Hematopoietic multipotent progenitor cell treated with erythropoietin and hydrocortisone succinate and interleukin-3 and kit ligand, for 15 days (in vitro differentiated cells): ENCODE measurements around the gene LIPC.

Experiments
- DNase-seq: peaks from one replicate; pipeline ENCODE4 v3.0.0-alpha.2; 2015; ENCODE audit warnings: low spot score

The LIPC gene

DNA sequence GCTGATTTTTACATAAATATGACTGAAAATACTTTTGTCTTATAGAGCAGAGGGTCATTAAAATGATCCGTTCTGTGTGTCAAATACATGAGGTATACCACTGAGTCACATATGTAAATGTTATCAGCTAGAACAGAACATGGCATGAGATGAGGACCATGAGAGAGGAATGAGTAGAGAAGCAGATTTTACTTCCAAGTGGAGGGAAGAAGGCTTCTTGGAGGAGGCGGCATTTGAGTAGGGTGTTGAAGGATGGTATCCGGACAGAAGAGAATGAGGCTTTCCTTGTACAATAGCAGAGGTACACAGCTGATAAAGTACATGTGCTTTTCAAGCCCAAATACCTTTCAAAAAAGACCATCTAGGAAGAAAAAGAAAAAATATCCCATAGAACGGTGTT, 4.8 kb downstream of the LIPC start:
- no peak for DNase-seq

DNA sequence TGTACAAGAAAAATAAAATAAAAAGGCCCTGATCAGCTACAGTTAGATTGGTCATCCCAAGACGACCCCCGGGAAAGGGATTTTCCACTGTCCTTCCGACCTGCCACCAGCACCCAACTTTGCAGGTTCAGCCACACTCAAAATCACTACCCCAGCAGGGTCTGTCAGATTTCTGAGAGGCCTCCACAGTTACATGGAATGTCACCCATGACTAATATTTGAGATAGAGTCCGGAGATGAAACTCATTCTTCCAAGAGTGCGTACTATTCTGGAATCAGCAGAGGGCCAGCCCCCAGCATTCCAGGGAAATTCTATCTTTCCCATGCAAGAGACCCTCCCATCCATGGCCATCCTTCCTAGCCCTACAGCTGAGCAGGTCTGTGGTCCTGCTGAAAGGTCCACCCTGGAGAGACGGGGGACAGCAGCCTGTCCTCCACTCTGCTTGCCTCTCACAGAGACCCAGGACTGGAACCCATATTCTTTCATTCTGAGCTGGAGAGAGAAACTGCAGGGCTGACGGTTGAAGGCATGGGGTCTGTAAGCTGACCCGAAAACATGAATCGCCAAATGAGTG, 5.8 kb downstream of the LIPC start:
- DNase-seq: no peak

DNA sequence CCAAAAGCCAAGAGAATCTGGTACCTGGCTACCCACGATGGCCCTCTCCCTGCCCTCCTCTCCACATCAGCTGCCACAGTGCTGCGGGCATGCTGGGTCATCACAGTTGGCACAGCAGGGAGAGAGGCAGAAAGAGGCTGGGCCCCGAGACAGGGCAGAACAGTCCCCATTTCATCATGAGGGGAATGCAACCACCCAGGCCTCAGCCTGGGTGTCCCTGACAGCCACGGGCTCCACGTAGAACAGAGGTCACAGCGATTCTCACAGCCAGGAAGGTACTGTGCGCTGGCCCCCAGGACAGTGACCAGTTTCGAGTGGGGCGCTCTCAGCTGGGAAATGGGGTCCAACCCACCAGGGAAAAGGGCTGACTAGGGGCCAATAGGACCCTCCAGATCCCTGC, 6.3 kb downstream of the LIPC start:
- DNase-seq: no peak

DNA sequence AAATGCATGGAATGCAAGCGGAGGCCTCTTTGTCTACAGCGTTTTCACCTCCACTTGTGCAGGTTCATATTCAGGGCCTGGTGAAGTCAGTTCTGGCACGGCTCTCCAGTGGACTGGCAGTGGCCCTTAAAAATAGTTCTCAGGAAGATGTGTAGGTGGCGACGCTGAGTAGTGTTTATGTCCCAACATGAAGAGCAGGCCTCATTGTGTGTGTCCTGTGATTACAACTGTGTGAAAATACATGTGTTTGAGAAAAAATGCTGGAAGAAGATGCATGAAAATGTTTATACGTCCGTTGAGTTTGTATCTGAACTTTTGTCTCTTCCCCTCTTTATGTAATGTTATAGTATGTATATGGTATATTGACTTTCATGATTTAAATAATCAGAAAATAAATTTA, 7.2 kb downstream of the LIPC start:
- DNase-seq: peak; percentile 4

DNA sequence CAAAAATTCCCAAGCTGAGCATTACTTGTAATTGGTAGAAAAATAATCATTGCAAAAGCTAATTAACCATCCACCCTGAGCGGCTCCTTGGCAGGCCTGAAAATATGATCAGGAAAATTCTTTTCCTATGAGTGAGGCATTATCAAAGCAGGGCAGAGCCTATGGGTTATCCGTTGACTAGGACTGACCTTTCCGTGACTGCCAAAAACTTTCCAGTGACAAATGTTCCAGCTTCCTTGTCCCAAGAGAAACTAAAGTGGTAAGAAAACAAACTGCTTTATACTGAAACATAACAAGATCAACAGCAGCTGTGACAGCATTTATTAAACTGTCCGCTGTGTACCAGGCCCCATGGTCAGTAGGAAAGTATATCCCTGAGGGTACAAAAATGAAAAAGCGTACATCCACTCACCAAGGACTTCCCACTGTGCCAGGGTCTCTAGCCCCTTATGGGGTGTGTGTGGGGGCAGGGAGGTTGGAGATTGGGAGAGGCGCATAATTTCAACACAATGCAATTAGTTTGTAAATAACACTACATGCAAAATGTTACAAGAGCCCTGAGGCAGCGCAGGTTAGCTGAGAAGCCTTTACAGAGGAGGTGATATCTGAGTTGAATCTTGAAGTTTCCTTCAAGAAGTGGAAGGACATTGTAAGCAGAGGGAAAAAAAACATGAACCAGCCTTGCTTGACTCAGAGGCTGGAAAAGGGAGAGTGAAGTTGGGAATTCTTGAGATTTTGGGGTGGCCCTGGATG, 8.5 kb downstream of the LIPC start:
- DNase-seq: no peak

DNA sequence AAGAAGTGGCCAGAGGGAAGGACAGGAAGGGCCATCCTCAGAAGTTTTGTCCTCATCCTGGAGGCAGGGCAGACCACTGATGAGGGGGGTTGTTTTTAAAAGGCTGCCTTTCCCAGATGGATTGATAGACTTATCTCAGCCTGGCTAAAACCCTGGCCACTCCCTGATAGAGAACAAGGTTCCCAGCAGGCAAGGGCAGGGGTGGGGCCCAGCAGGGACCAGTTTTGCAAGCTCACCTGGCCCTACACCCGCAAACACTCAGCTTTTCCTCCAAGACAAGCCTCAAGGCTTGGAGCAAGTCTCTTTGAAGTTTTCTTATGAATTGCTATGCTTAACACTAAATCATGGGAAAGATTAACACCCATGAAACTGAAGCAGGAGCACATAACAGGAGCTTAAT, 9.1 kb downstream of the LIPC start:
- DNase-seq: no peak

DNA sequence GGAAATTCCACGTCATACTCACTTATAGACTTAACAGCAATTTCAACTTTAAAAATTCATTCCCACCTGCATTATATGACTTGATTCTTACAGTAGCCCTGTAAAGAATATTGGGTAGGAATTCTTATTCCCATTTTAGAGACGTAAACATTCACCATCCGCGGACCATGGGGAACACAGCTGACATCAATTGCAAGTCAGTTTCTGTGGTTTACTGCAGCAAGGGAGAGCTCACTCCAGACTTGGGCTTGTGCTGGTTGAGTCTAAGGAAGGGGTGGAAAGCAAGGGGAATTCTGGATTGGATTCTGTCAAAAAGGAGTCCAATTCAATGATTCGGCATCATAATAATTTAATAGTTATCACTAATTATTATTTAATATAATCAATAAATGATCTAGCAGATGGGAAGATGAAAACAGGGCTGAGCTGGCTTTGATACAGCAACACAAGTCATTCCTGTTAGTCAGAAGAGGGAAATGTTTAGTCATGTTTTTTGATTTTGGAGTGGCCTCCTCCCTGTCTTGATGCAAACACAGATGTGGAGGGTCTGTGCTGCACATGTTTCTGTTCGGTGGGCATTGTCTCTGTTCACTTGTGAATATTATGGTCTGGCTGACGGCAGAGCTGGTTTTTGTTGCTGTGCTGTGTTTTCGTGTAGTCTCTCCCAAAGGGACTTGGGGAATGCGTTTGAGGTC, 9.7 kb downstream of the LIPC start:
- no peak for DNase-seq

DNA sequence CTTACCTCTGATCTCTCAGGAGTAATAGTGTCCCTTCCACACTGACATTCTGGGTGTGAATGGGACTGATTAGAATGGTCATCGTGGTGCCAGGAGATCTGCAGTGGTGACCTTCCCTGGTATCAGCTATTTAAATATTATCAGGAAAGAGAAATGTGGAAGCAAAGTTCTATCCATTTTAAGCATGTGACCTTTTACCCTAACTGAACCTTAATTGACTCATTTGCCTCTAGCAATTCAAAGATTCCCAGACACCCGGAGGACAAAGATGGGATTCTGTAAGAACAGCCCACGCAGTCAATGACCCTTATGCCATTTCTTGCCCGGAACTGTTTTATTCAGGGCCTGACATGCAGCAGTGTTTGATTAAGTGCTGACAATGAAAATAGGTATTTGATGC, 10.3 kb downstream of the LIPC start:
- DNase-seq: no peak

DNA sequence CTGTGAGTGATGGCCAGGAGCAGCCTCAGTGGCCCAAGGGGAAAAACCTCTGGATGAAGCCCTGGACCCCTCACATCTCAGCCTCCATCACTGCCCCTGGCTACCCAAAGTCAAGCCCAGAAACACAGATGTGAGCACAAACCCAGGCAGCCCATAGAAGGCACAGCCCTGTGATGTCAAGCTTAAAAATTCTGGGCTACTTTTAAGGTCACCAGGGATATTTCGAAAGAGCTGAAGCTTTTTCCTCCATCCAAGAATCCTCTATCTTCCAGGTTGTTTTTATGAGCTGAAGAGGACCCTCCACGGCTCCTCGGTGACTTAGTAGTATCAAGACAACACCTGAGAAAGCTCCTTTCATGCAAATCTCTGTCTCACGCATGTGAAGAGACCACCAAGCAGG, 11.5 kb downstream of the LIPC start:
- DNase-seq: no peak

DNA sequence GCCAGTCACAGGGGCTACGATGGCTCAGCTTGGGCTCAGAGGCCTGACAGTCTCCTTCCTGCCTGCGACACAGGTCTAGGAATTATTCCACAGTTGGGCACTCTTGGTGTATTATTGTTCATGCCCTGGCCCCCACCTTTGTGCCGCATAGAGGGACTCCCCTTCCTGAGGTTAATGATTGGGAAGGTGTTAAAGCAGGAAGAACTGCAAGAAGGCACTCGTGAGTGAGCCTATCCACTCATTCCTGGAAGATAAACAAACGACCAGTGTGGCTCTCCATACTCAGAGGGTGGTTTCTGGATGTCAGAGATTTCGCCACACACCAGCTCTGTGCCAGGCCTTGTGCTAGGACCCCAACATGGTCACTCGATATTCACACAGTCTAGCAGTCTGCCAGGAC, 12.3 kb downstream of the LIPC start:
- DNase-seq: no peak

DNA sequence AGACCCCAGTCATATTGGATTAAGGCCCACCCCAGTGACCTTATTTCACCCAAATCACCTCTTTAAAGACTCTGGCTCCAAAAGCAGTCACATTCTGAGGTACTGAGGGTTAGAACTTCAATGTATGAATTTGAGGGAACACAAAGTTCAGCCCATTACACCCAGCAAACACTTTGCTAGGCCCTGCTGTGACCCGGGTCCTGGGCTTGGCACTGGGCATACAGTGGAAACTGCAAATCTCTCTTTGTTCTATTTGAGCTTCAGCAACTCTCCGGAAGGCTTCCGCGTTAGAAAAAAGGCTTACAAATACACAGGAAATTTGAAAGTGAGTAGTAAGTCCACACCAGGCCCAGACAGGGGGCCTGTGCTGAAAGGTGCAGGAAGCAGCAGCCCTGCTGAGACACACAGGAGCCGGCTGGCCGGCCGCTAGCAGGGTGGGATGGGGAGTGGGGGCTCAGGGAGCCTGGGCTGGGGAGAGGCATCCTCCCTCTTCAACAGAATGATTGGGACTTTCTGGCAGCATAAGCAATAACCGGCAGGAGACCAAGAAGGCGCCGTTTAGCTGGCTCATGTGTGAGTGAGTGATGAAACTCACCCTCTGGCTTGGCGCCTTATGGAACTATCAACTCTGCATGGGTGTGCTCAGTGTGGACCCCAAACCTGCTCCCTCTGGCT, 13.0 kb downstream of the LIPC start:
- no peak for DNase-seq

DNA sequence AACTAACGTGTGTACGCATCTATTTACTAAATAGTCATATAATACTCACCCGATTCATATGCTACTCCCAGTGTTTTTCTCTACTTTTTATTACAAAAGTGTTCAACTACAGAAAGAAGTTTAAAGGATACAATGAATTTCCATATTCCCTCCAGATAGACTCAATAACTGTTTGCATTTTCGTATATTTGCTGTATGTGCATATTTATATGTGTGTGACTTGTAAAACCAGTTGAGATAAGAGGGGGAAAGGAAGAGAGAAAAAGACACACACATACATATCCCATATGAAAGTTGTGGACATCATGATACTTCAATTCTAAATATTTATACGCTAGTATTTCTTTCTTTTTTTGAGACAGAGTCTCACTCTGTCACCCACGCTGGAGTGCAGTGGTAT, 14.1 kb downstream of the LIPC start:
- DNase-seq: no peak

DNA sequence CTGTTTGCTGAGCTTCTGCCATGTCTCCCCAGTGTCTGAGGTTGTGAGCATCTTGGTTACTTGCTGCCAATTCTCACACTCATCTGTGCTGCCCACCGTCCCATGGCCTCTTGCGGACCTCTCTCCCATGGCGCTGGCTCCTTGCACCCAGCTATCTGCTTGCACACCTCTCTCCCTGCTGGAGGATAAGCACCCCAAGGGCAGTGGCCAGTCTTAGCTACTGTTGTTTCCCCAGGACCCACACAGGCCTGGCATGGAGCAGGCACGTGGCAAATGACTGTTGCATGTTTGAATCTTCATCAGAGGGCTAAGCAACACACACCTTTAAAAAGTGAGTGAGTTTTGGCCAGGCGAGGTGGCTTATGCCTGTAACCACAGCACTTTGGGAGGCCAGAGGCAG, 14.7 kb downstream of the LIPC start:
- DNase-seq: no peak

DNA sequence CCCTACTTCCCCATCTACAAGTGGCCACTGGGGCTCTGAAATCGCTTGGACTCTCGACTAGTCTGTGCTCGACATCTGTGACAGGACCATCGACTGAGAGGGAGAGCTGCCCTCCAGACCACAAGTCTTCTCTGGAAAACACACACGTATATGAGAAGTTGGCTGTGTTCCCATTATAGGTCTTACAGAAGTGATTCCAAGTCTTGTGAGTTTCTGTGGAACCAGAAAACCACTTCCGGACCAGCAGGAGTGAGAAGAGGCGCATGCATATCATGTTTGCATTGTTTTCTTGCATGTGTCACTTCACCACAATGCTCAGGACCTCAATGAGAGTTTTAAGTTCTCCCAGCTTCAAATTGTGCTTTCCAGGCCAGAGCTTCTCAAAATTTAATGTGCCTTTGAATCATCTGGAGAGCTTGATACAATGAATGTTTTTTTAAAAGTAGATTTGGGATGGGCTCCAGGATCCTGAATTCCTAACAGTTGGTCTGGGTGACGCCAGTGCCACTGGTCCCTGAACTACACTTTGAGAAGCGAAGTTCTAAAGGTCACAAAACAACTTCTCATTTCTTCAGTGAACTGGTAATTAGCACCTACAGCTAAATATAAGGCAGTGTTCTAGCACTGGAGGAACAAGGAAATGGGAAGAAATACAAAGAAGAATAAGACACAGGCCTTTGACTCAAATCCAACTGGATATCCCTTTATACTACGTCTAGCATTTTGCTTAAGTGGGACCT, 15.7 kb downstream of the LIPC start:
- no peak for DNase-seq

DNA sequence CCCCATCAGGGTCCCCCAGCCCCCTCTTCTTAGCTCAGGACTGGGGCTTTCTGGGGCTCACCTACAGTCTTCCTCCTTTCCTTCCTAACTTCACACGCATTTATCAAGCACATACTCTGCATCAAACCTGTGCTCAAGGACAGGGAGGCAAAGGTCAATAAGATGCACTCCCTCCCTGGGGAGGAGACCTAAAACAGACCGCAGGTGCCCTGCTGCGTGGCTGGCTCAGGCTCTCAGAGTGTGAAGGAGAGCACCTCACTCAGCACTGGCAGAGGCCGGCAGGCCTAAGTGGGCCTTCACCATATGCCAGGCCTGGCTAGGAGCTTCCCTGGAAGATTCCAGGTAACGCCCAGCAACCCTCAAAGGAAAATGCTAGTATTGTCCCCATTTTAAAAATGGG, 16.5 kb downstream of the LIPC start:
- no peak for DNase-seq

DNA sequence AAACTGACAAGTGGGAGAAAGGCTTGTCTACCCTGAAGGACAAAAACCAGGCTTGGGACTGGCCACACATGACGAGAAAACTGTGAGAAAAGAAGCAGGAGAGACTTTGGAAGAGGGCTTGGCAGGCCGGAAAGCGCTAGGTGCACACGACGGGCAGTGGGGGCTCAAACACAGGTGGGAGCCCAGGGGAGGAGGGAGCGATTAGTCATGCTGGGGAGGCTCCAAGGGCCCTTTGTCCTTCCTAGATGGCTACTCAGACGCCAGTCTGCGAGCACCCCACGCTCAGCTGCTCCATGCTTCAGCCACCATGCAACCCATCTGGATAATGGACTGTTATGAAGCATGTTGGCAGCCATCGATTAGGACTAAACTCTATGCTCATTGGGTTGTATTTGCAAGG, 17.1 kb downstream of the LIPC start:
- DNase-seq: no peak

DNA sequence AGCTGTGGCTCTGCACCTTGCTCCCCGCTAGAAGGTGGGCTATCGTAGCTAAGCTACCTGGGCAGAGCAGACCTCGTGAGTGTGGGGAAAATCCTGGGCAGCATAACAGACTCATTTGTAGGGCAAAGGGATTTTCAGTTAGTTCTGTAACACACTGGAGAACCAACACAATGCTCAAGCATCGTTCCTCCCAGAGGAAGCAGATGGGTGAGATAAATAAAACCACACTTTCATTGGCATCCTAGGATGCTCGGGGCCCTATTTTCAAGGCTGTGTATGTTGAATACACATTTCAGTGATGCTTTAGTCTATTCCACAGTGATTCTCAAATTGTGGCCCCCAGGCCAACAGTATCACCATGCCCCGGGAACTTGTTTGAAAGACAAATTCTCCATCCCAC, 20.0 kb downstream of the LIPC start:
- no peak for DNase-seq

DNA sequence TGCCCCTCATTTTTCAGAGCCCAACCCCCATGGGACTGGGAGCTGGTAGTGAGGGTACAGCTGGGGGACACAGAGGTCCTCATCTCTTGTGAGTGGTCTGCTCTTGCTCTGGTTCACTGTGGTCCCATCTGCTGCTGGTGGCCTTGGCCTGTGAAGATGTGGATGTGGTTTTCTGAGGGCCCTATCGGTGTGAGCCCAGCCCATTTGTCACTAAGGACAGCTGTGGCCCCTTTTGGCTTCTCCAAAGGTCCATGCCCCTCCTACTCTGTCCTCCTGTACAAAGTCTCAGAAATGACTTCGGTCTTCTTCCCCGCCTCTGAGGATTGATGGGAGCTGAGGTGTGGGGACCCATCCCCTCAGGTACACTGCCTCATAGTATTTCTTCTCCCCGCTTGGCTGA, 21.0 kb downstream of the LIPC start:
- no peak for DNase-seq

DNA sequence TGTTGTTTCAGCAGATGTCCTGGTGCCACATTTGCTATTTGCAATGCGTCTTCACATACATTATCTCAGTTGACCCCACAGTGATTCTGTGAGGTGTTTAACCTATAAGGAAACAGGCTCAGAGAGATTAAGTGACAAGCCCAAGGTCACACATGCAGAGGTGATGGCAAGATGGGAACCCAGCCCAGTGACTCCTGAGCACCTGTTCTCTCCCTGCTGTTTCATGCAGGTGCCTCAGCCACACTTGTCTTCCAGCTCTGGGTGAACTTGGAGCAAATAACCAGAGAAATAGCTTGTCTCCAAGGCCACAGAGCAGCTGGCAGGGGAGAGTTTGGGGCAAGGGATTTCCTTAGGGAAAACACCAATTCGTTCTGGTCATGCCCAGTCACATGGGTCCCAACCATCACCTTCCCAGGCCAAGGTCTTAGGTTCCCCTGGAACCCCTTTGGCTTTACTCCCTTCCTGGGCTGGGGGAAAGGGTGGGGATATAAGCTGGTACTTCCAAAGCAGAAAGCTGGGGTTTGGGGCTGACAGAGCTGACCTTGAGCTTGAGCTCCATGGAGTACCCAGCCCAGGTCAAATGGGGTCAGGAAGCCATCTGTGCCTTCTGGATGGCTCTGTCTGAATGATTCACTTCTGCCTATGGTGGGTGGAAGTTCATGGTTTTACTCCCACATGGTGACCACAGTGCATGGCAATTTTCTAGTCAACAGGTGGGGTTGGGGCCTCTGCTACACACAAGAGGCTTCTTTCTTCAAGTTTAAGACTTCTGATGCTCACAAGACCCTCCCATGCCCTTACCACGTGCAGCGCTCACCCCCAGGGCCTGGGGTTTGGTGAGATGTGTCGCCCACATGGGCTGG, 22.4 kb downstream of the LIPC start:
- DNase-seq: no peak

DNA sequence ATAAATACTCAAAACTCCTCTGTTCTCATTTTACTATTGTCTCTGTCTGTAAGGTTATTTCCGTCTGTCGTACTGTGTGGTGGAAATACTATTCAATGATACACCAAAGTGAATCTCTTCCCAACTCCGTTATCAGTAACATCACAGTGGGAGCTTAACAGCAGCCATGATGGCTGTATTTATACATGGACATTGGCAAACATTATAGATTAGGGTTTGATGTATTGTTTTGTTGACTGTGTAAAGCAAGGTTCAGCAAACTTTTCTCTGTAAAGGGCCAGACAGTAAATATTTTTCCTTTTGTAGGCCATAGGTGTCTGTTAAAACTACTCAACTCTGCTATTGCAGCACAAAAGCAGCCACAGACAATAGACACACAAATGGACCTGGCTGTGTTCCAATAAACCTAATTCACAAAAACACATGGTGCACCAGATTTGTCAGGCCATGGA, 23.2 kb downstream of the LIPC start:
- no peak for DNase-seq

DNA sequence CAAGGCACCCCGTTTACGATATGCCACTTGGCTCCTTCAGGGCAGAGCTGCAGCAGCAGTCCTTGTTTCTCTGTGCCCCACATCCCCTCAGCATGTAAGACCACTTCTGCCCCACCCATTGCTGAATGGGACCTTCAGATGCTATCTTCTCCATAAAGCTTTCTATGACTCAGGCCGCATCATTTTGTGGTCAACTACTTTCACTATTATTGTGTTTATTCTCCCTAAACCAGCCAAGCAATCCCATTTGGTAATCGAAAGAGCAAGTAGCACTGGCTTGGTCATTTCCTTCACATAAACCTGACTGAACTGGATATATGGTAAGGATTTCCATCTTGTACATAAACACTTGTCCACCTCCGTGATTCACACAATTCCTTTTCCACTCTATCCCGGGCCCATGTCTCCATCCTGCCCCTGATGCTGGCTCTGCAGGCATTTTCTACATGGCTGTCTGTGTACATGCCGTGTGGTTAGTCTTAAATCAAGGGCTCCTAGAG, 25.7 kb downstream of the LIPC start:
- DNase-seq: no peak
